DND-41 (cell line): Measurements from ENCODE around the gene MAD2L2.

Experiments
- ATAC-seq: fragments of 200-7000 bp; cut with Tn5 transposase; 3 replicates; pipeline ENCODE4 v1.9.1; 2021; ENCODE audit warnings: low read depth; ENCODE audit not compliant: insufficient read depth
- DNase-seq: peaks from one replicate; pipeline ENCODE4 v3.0.0-alpha.2; 2020
- H2AFZ ChIP-seq: 2 replicates; pipeline ENCODE4 v1.6.0; 2012; ENCODE audit warnings: low read depth, low read length
- H3K27ac ChIP-seq: 2 replicates; pipeline ENCODE4 v1.5.1; 2012; ENCODE audit warnings: low read length, inconsistent platforms
- H3K27me3 ChIP-seq: fragments of 200-600 bp; sonication (generic); 2 replicates; pipeline ENCODE4 v1.6.0; 2012; ENCODE audit warnings: low read length, mild to moderate bottlenecking, inconsistent platforms; ENCODE audit not compliant: insufficient read depth, poor library complexity
- H3K36me3 ChIP-seq: 2 replicates; pipeline ENCODE4 v1.5.1; 2012; ENCODE audit warnings: low read length, inconsistent platforms; ENCODE audit not compliant: insufficient read depth
- H3K4me1 ChIP-seq: 2 replicates; pipeline ENCODE4 v1.5.1; 2012; ENCODE audit warnings: mild to moderate bottlenecking, low read length; ENCODE audit not compliant: insufficient read depth
- H3K4me2 ChIP-seq: 2 replicates; pipeline ENCODE4 v1.6.0; 2012; ENCODE audit warnings: mild to moderate bottlenecking, moderate library complexity, low read length, inconsistent platforms; ENCODE audit not compliant: insufficient read depth
- H3K4me3 ChIP-seq, 2 experiments: fragments of 200-600 bp in 1 of 2; shearing (Covaris generic) in 1 of 2; 2 replicates each; pipeline ENCODE4 v1.5.1; 2012 to 2016; ENCODE audit warnings: inconsistent platforms in 2 of 2, low read length in 2 of 2, mild to moderate bottlenecking in 2 of 2, low read depth in 1 of 2, moderate library complexity in 1 of 2
- H3K79me2 ChIP-seq: 2 replicates; pipeline ENCODE4 v1.6.0; 2012; ENCODE audit warnings: low read length, inconsistent platforms; ENCODE audit not compliant: insufficient read depth
- H3K9ac ChIP-seq: 2 replicates; pipeline ENCODE4 v1.6.0; 2012; ENCODE audit warnings: low read depth, mild to moderate bottlenecking, inconsistent platforms, low read length, moderate library complexity
- H3K9me3 ChIP-seq: 2 replicates; pipeline ENCODE4 v1.5.1; 2012; ENCODE audit warnings: low read length, moderate library complexity, mild to moderate bottlenecking, inconsistent platforms; ENCODE audit not compliant: insufficient read depth, severe bottlenecking
- H4K20me1 ChIP-seq: 2 replicates; pipeline ENCODE4 v1.6.0; 2012; ENCODE audit warnings: low read length; ENCODE audit not compliant: insufficient read depth
- CTCF ChIP-seq: IDR thresholded peaks from 2 replicates; pipeline ENCODE4 v1.5.1; 2012; ENCODE audit warnings: borderline replicate concordance, low read length, moderate library complexity, mild to moderate bottlenecking; ENCODE audit not compliant: poor library complexity, severe bottlenecking; ENCODE audit errors: extremely low read depth
- EZH2 ChIP-seq: IDR thresholded peaks from 3 replicates; pipeline ENCODE4 v1.6.1; 2012; ENCODE audit warnings: borderline replicate concordance, low read depth, mild to moderate bottlenecking, moderate library complexity, low read length, inconsistent platforms; ENCODE audit not compliant: severe bottlenecking

The MAD2L2 gene

DNA sequence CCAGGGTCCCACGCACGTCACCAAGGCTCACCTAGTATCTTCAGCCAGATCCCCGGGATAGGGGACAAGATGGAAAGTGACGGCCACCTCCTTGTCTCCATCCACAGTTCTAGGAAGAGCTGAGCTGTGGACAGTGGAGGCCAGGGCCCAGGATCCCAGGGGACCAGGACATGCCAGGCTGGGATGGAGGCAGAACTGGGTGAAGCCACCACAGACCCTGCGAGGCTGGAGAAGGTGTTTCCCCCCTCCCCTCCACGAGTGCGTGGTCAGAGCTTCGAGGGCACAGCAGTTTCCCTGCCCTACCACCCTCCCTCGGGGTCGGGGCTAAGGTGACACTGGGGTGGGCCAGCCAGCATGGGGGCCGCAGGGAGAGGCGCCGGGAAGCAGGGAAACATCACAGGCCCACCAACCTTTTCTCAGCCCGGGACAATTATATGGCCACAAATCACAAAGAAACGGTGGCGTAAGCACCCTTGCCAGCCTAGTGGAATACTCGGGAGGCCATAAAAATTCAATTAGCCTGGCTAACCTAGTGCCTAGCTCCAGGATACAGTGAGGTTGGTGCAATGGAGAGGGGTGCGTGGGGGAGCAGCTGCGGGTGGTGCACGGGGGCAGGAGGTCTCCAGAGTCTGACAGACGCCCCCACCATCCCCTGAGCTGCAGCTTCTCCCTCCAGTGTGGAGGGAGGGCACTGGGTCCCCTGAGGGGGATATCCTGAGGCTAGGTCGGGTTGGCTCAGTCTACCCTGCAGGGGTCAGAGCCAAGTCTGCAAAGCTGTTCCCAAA is 23.9 kb upstream of the MAD2L2 start:
- no peak for ATAC-seq
- H4K20me1 ChIP-seq = peaks cover 3% of the 10 kb centered on the region

GRCh38 chr1:11704194-11704529 is 23.2 kb upstream of the MAD2L2 start:
- H4K20me1 ChIP-seq = peaks cover 3% of the 10 kb centered on the region
- H3K4me2 ChIP-seq = no peak overlapping the region
- H3K4me3 ChIP-seq = no peak overlapping the region
- H3K9ac ChIP-seq = no peak overlapping the region
- no peak for TF ChIP-seq CTCF
- no peak for TF ChIP-seq EZH2
- H3K9me3 ChIP-seq = no peaks in the 10 kb centered on the region
- H3K79me2 ChIP-seq = no peaks in the 10 kb centered on the region
- DNase-seq (no peak), ATAC-seq (no peak)
- H3K27ac ChIP-seq = no peak overlapping the region
- H2AFZ ChIP-seq = no peak overlapping the region
- no peaks in the 10 kb centered on the region for H3K4me1 ChIP-seq
- H3K36me3 ChIP-seq = no peaks in the 10 kb centered on the region
- no peaks in the 10 kb centered on the region for H3K27me3 ChIP-seq

More for the DNA sequence above, 23.9 kb upstream of the MAD2L2 start:
- Histone ChIP-seq H3K27me3 (no peaks in the 10 kb centered on the region), H3K4me1 (no peaks in the 10 kb centered on the region), H2AFZ (no peak overlapping the region), H3K9me3 (no peaks in the 10 kb centered on the region), H3K79me2 (no peaks in the 10 kb centered on the region), H3K36me3 (no peaks in the 10 kb centered on the region), H3K27ac (no peak overlapping the region), H3K9ac (no peak overlapping the region), H3K4me3 (no peak overlapping the region), H3K4me2 (no peak overlapping the region)
- no peak for DNase-seq
- TF ChIP-seq CTCF (no peak), EZH2 (no peak)

GRCh38 chr1:11703357-11704193 is 22.6 kb upstream of the MAD2L2 start:
- DNase-seq (no peak), ATAC-seq (peak; percentile 54; the same call in 1 of the 3 replicates)
- no peaks in the 10 kb centered on the region for H3K36me3 ChIP-seq
- no peaks in the 10 kb centered on the region for H3K27me3 ChIP-seq
- H3K79me2 ChIP-seq = no peaks in the 10 kb centered on the region
- H2AFZ ChIP-seq = no peak overlapping the region
- H3K9ac ChIP-seq = no peak overlapping the region
- TF ChIP-seq EZH2 (no peak), CTCF (no peak)
- no peak overlapping the region for H3K4me2 ChIP-seq
- H3K4me1 ChIP-seq = no peaks in the 10 kb centered on the region
- no peaks in the 10 kb centered on the region for H3K9me3 ChIP-seq
- H3K27ac ChIP-seq = no peak overlapping the region
- no peak overlapping the region for H3K4me3 ChIP-seq
- H4K20me1 ChIP-seq = peaks cover 3% of the 10 kb centered on the region
